ENCODE results near the gene CYTH1.

CYTH1 gene

DNA sequence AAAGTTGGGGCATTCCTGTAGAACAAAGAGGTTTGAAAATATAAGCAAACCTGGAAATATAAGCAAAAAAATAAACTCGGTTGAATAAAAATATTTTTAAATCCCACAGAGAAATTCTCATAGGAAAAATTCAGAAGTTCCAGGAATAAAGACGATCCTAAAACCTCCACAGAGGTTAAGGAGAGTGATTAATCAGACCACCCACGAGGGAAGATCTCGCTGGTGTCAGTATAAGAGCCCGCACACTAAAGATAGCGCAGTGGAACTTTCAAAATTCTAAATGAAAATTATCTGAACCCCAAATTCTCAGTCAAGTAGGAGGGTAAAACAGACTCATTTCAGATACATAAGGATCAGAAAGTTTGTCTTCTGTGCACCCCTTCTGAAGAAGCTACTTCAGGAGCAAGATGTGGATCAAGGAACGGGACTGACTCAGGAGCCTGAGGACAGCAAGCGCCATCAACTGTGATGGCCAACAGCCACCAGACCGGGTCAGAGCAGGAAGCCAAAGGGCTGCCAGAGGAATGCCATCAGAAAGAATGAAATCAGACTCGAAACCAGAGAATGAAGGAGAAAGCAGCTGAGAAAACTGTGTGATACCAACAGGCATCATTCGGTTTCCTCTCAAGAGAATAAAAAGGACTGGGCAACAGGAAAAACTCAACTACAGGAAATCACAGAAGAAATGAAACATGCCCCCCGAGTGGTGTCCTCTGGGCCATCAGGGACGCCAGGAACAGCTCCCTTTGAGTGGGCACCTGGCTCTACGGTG, 66.9 kb downstream of the CYTH1 start:
- no peak for DNase-seq

DNA sequence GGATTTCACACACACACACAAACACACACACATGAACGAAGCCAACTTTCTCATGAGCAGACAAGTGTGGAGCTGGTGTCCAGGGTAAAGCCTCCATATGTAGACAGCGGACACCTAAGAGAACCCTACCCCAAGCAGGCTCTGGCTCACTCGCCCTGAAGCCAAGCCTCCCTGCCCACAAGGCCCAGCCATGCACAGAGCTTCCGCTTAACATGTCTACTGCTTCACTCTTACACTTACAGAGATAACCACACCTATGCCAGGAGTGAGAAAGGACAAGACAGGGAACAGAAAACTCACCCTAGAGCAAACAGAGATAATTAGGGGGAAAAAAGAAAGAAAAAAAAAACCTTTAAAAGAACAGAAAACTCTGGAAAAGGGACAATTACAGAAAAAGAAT, 67.5 kb downstream of the CYTH1 start:
- no peak for DNase-seq

DNA sequence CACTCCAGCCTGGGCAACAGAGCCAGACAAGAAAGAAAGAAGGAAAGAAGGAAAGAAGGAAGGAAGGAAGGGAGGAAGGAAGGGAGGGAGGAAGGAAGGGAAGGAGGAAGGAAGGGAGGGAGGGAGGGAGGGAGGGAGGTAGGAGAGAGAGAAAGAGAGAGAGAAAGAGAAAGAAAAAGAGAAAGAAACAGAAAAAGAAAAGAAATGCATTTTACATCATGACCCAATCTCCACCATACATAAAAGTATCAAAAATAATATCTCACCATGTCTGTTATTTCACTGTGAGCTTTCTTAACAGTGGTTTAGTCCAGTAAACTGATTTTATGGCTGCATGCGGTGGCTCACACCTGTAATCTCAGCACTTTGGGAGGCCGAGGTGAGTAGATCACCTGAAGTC, 70.0 kb downstream of the CYTH1 start:
- DNase-seq: no peak

GRCh38 chr17:78710607-78711006, 71.5 kb downstream of the CYTH1 start:
- DNase-seq: no peak

DNA sequence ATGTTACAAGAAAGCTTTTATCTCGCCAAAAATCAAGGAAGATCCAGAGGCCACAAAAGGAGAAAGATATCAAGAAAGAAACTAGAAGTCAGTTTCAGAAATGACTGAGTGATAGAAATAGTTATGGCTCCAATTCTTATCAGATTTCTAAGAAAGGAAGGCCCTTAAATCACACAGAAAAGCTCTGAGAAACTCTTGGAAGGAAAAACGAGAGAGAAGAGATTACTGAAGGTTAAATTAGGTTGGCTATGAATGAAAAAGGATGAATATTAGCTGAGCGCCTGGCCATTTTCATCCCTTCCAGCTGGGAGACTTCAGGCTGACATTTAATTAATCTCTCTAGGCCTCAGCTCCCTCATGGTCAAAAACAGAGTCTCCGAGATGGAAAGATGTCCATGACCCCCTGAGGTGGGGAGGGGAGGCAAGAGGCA, 72.3 kb downstream of the CYTH1 start:
- DNase-seq: no peak

DNA sequence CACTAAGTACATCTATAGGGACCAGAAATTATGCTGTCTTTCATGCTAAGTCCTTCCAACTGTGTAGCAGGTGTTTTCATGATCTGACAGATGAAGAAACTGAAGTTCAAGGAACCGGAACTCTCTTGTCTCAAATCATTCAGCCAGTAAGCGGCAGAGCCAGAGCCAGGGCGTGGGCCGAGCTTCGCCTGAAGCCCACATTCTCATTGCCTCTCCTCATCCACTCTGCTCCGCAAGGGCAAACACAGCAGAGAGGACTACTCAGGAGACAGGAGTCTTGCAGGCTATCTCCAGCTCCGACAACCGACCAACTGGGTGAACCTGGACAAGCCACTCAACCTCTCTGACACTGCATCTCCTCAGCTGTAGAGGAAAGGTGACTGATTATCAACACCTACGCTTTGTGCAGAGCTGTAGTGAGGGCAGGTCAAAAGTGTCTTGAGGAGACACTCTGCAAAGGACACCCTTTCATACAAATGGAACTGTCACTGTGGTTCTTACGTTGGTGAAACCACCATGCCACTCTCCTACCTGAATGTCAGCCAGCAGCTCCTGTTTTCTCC, 72.9 kb downstream of the CYTH1 start:
- DNase-seq: no peak

- DNase-seq: peak; percentile 59
Measured at GRCh38 chr17:78708510-78708973, 73.5 kb downstream of the CYTH1 start.

DNA sequence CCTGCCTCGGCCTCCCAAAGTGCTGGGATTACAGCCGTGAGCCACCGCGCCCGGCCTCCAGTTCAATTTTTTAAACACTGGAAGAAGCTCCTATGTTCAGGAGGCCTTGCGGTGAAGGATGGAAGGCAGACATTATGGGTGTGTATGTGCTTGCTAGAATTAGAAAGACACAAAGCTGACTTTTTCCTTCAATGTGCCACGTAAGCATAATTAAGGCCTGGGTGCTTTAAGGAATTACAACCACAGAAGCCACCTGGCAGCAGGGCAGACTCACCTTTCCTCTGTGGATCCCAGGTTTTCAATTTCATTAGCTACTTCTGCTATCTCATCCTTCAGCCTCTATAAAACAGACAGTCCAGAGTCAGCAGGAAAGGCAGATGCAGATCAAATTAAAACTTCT, 74.2 kb downstream of the CYTH1 start:
- no peak for DNase-seq

GRCh38 chr17:78707016-78707415, 75.1 kb downstream of the CYTH1 start:
- DNase-seq: no peak

DNA sequence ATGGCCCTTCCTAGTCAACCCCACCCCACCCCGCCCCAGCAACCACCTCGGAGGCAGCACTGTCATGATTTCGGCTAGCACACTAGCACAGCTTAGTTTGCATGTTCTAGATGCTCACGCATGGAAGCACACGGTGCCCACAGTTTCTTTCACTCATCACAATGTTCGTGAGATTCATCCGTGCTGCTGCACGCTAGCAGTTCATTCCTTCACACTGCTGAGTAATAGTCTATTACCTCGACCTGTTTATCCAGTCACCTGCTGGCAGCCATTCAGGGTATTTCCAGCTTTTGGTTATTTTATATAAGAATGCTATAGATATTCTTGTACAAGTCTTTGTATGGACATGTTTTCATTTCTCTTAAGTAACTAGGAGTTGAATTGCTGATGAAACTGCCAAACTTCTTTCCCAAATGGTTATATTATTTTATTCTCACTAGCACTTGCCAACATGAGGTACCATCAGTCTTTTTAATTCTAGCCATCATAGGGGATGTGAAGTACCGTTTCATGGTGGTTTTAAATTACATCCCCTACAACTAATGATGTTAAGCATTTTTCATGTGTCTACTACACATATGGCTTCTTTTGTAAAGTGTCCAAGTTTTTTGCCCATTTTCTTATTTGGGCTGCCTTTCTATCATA, 75.7 kb downstream of the CYTH1 start:
- no peak for DNase-seq

DNA sequence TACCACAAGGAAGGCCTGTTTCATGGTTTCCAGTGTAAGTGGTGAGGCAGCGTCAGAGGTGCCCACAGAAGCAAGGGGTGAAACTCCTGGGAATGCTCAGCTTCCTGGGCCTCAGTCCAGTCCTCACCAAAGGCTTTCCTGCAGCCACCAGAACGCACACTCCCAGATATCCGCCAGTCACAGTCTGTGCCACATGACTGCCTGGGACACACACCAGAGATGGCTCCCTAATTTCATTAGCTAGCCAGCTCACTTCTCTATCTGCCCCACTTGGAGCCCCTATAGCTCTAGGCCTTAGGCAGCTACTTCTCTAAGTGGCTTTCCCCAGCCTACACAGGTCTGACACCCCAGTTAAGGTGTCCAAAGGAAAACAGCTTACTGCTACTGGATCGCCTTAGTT, 77.0 kb downstream of the CYTH1 start:
- DNase-seq: no peak

DNA sequence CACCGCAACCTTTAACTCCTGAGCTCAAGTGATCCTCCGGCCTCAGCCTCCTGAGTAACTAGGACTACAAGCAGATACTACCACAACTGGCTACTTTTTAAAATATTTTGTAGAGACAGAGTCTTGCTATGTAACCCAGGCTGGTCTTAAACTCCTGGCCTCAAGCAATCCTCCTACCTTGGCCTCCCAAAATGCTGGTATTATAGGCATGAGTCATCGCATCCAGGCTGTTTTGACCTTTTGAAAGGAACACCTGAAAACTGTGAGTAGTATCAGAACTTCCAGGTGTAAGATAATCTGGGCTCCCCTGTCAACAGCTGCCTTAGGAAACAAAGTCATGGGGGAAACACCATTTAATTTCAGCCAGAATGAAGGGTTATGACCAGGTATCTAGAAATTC, 77.5 kb downstream of the CYTH1 start:
- DNase-seq: no peak

GRCh38 chr17:78697554-78698343, 84.3 kb downstream of the CYTH1 start:
- DNase-seq: no peak

GRCh38 chr17:78697122-78697521, 85.0 kb downstream of the CYTH1 start:
- no peak for DNase-seq

DNA sequence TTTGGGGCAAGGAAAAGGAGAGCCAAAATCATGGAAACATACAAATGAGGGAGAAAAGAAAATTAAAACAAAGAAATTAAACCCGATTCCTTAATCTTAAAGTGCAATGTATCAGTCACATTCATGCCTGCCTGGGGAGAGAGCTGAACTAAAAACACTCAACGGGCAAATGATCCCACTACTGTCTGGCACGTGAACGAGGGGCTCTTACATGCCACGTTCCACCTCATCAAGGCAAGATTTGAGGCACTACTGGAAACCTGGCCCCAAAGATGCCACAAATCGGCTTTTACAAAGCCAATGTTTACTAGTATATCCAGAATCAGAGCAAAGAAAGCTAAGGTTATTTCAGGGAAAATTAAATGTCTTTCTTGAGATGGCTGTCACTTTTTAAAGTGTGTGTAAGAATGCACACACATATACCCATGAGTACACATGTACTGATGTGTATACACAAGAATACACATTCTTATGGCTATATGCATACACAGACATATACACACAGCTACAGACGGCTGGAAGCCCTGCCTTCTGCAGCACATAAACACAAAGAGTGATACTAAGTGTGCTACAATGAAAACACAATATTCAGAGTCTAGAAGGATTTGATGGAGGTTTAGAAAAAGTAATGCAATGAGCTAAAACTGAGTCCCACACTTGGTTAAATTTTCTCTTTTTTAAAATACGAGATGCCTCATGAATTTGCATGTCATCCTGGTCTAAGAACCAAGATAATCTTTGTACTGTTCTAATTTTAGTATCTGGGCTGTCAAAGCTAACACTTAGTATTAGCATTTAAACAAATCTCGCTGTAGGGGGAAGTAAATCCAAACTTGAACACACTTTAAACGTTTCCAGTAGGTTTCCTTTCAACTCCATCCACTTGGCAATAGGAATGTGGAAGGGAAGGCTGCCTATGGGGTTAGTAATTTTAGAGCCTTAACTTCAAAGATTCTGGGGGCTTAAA, 85.8 kb downstream of the CYTH1 start:
- DNase-seq: no peak

DNA sequence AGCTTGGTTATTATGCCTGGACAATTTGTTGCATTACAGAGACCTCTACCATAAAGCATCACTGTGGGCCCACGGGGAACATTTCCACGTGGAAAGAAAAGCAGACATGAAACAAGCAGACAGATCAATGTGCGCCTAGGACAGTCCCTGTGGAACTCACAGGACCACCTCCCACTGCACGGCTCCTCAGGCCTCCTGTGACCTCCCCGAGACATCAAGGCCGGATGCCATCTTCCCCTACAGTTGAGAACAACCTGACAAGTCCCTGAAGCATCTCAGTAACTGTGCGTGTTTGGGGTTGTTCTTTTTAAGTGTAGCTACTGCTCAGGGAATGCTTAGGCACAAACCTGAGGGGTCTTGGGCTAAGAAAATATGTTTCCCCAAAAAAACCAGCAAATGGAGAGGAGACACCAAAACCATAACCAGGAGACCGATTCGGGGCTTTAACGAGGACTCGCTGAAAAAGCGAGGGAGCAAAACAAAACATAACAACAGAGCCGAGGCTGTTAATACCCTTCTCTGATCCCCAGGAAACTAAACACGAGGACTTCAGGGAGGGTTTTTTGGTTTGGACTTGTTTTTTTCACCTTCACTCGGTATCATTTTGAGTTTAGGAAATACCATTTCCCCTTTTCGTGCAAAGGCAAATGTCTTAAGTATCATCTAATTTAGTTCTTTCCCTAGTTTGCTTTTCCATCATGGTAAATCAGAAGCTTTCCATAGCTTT, 87.1 kb downstream of the CYTH1 start:
- DNase-seq: no peak

DNA sequence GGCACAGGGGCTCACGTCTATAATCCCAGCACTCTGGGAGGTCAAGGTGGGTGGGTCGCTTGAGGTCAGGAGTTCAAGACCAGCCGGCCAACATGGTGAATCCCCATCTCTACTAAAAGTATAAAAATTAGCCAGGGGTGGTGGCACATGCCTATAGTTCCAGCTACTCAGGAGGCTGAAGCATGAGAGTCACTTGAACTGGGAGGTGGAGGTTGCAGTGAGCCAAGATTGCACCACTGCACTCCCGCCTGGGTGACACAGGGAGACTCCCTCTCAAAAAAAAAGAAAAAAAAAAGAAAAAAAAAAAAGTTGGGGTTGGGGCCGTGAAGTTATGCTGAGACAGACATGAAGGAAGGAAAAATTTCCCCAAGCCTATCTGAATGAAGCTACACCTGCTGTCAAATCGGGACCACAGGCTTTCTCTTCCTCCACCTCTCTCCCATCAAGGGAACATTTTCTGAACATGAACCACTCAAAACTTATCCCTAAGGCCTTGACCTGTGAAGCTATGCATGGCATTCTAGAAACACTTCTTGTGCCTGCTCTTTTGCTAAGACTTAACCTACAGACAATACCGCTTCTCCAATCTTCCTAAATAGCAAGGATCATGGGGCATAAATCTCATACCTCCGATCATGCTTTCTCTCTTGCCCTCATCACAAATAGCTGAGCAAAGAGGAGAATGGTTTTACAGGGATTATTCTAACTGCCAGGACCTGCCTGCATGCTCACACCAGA, 88.6 kb downstream of the CYTH1 start:
- no peak for DNase-seq

- no peak for DNase-seq
Measured at GRCh38 chr17:78692460-78693010, 89.5 kb downstream of the CYTH1 start.

DNA sequence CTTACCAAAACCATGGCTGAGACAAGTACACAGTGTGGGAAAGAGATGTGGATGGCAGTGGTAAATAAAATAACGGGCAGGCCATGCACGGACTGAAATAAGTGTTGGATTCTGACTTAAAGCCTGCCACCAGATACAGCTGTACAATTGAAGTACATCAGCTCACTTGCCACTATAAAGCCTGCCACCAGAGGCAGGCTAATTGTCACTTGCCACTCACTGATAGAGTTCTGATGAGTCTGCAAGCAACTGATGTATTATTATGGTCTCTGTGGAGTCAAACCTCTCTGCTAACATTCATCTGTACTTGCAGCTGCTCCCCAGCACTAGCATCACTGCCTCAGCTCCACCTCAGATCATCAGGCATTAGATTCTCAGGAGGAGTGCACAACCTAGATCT, 93.0 kb downstream of the CYTH1 start:
- no peak for DNase-seq

DNA sequence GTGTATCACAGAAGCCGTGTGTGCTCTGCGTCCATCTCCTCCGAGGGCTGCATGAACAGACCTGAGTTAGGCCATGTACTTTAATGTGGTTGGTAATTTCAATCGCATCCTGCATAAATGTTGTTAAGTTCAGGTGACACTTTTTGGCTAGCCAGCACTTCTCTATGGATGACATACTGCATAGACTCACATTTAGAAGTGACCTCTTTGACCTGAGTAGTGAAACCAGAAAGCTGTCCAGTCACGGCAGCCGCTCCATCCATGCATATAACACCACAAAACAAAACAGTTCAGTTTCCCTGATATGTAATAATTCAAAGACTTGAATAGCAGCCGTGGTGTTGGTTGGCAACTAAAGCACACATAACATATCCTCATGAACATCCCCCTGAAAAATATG, 94.1 kb downstream of the CYTH1 start:
- DNase-seq: no peak

Data from stimulated activated CD4-positive, alpha-beta T cell treated with anti-CD3 and anti-CD28 coated beads, Interleukin-12 subunit alpha, Interleukin-12 subunit beta, amount 100 ng/mL, for 4 hours (primary cell).